H9 (cell line): Measurements from ENCODE around the gene DNAI7. TPM values are rescaled to one million over a fixed set of nuclear protein-coding genes. Genes with fewer than 3 reads are reported as not detected.

Source experiments
- DNase-seq: peaks from one replicate; pipeline ENCODE4 v3.0.0-alpha.2; 2017
- H2AFZ ChIP-seq: one replicate; pipeline ENCODE4 v1.6.1; 2013; ENCODE audit warnings: mild to moderate bottlenecking, low read length, control low read depth, moderate library complexity
- H2AK5ac ChIP-seq: 2 replicates; pipeline ENCODE4 v1.6.1; 2013; ENCODE audit warnings: low read length, control low read depth, mixed read lengths; ENCODE audit not compliant: insufficient read length
- H2BK120ac ChIP-seq: one replicate; pipeline ENCODE4 v1.6.1; 2013; ENCODE audit warnings: low read depth, mild to moderate bottlenecking, low read length, control low read depth, inconsistent platforms; ENCODE audit not compliant: poor library complexity, severe bottlenecking
- H2BK12ac ChIP-seq: 2 replicates; pipeline ENCODE4 v1.6.1; 2013; ENCODE audit warnings: low read length, control low read depth, mixed read lengths, low read depth; ENCODE audit not compliant: insufficient read length
- H2BK15ac ChIP-seq: 2 replicates; pipeline ENCODE4 v1.6.1; 2013; ENCODE audit warnings: low read depth, low read length, control low read depth
- H2BK20ac ChIP-seq: one replicate; pipeline ENCODE4 v1.6.1; 2013; ENCODE audit warnings: low read depth, mild to moderate bottlenecking, low read length, control low read depth, inconsistent platforms; ENCODE audit not compliant: poor library complexity, severe bottlenecking
- H2BK5ac ChIP-seq: 2 replicates; pipeline ENCODE4 v1.6.1; 2013; ENCODE audit warnings: low read length, control low read depth, mixed read lengths; ENCODE audit not compliant: insufficient read length
- H3K14ac ChIP-seq: 2 replicates; pipeline ENCODE4 v1.6.1; 2013; ENCODE audit warnings: low read length, control low read depth; ENCODE audit not compliant: insufficient read depth
- H3K18ac ChIP-seq: 2 replicates; pipeline ENCODE4 v1.6.1; 2013; ENCODE audit warnings: low read depth, mild to moderate bottlenecking, mixed read lengths, low read length, control low read depth; ENCODE audit not compliant: insufficient read length
- H3K23ac ChIP-seq: 2 replicates; pipeline ENCODE4 v1.6.1; 2013; ENCODE audit warnings: low read length, control low read depth, mixed read lengths, low read depth; ENCODE audit not compliant: insufficient read length
- H3K23me2 ChIP-seq: 2 replicates; pipeline ENCODE4 v1.6.1; 2013; ENCODE audit warnings: low read depth, mild to moderate bottlenecking, mixed read lengths, low read length, control low read depth; ENCODE audit not compliant: insufficient read length, poor library complexity, severe bottlenecking
- H3K27ac ChIP-seq: 2 replicates; pipeline ENCODE4 v1.5.1; 2013; ENCODE audit warnings: low read length, control low read depth, mixed read lengths, low read depth; ENCODE audit not compliant: insufficient read length
- H3K27me3 ChIP-seq: 2 replicates; pipeline ENCODE4 v1.6.1; 2013; ENCODE audit warnings: low read length, control low read depth, inconsistent platforms; ENCODE audit not compliant: insufficient read depth
- H3K4ac ChIP-seq: 2 replicates; pipeline ENCODE4 v1.6.1; 2013; ENCODE audit warnings: low read depth, mild to moderate bottlenecking, control low read depth, inconsistent platforms, low read length, moderate library complexity
- H3K4me1 ChIP-seq: 2 replicates; pipeline ENCODE4 v1.6.1; 2013; ENCODE audit warnings: low read length, control low read depth, inconsistent platforms; ENCODE audit not compliant: insufficient read depth
- H3K4me2 ChIP-seq: 2 replicates; pipeline ENCODE4 v1.6.1; 2013; ENCODE audit warnings: low read length, control low read depth, mixed read lengths; ENCODE audit not compliant: insufficient read length, insufficient read depth
- H3K56ac ChIP-seq: 2 replicates; pipeline ENCODE4 v1.6.1; 2013; ENCODE audit warnings: low read depth, mild to moderate bottlenecking, mixed read lengths, low read length, control low read depth; ENCODE audit not compliant: insufficient read length
- H3K79me1 ChIP-seq: 2 replicates; pipeline ENCODE4 v1.6.1; 2013; ENCODE audit warnings: low read depth, mild to moderate bottlenecking, moderate library complexity, low read length, control low read depth, inconsistent platforms; ENCODE audit not compliant: insufficient read depth, poor library complexity, severe bottlenecking
- H3K79me2 ChIP-seq: 2 replicates; pipeline ENCODE4 v1.6.1; 2013; ENCODE audit warnings: low read length, control low read depth, inconsistent platforms; ENCODE audit not compliant: insufficient read depth
- H3K9ac ChIP-seq: 2 replicates; pipeline ENCODE4 v1.6.1; 2013; ENCODE audit warnings: low read length, control low read depth, mixed read lengths; ENCODE audit not compliant: insufficient read length; ENCODE audit errors: extremely low read depth
- H3K9me3 ChIP-seq: one replicate; pipeline ENCODE4 v1.6.1; 2013; ENCODE audit warnings: low read depth, low read length, inconsistent platforms; ENCODE audit not compliant: control insufficient read depth
- H3T11ph ChIP-seq: one replicate; pipeline ENCODE4 v1.6.1; 2013; ENCODE audit warnings: mild to moderate bottlenecking, low read length, control low read depth, inconsistent platforms
- H4K20me1 ChIP-seq: one replicate; pipeline ENCODE4 v1.6.1; 2013; ENCODE audit not compliant: control insufficient read depth, insufficient read length, insufficient read depth
- H4K5ac ChIP-seq: 2 replicates; pipeline ENCODE4 v1.6.1; 2013; ENCODE audit warnings: low read depth, mild to moderate bottlenecking, mixed read lengths, low read length, control low read depth; ENCODE audit not compliant: insufficient read length
- H4K8ac ChIP-seq: replicated peaks from 2 replicates; pipeline ENCODE4 v1.6.1; 2013; ENCODE audit warnings: low read length, control low read depth, mixed read lengths, low read depth; ENCODE audit not compliant: insufficient read length
- H4K91ac ChIP-seq: 2 replicates; pipeline ENCODE4 v1.6.1; 2013; ENCODE audit warnings: low read depth, mild to moderate bottlenecking, moderate library complexity, mixed read lengths, low read length, control low read depth; ENCODE audit not compliant: insufficient read length
- H3K27ac Mint-ChIP-seq, 3 experiments: 2 replicates in 2 of 3; 3 replicates in 1 of 3; pipeline ENCODE4 v1.8.0; 2020 to 2021; ENCODE audit warnings: mixed read lengths in 3 of 3, mild to moderate bottlenecking in 1 of 3, moderate library complexity in 1 of 3
- H3K27me3 Mint-ChIP-seq: 2 replicates; pipeline ENCODE4 v1.8.0; 2021; ENCODE audit warnings: low read depth, mild to moderate bottlenecking, moderate library complexity, mixed read lengths
- H3K36me3 Mint-ChIP-seq, 3 experiments: 2 replicates in 2 of 3; 3 replicates in 1 of 3; pipeline ENCODE4 v1.8.0; 2020 to 2021; ENCODE audit warnings: low read depth in 3 of 3, mixed read lengths in 3 of 3; ENCODE audit not compliant: insufficient read depth in 1 of 3
- H3K4me1 Mint-ChIP-seq, 2 experiments: 2 replicates each; pipeline ENCODE4 v1.8.0; 2020; ENCODE audit warnings: mixed read lengths in 2 of 2
- H3K4me3 Mint-ChIP-seq, 2 experiments: 2 replicates in 1 of 2; 3 replicates in 1 of 2; pipeline ENCODE4 v1.8.0; 2020 to 2021; ENCODE audit warnings: mild to moderate bottlenecking in 2 of 2, mixed read lengths in 2 of 2, moderate library complexity in 1 of 2
- H3K9me3 Mint-ChIP-seq, 2 experiments: 2 replicates in 1 of 2; 3 replicates in 1 of 2; pipeline ENCODE4 v1.8.0; 2020; ENCODE audit warnings: mild to moderate bottlenecking in 2 of 2, mixed read lengths in 2 of 2, moderate library complexity in 1 of 2
- CTCF ChIP-seq: fragments of 200-600 bp; sonication (generic); conservative IDR thresholded peaks from 3 replicates; pipeline ENCODE4 v1.8.0; 2021; ENCODE audit warnings: antibody characterized with exemption, mild to moderate bottlenecking
- WGBS: extraction: QIAGEN DNeasy Blood & Tissue Kit; methylation state at CpG from one replicate; pipeline ENCODE4 v1.1.7; 2013; ENCODE audit warnings: missing lambda C conversion rate, low lambda C conversion rate, mixed read lengths; ENCODE audit not compliant: insufficient read length; ENCODE audit errors: extremely low coverage; 5-methylcytosine and 5-hydroxymethylcytosine counted together
- total RNA-seq: library from RNA; stranded (reverse); gene quantifications from 2 replicates; pipeline ENCODE4 v1.2.1, GENCODE V29; 2021

DNAI7 gene
- total RNA-seq, 1 experiment from 2014 or later = not detected

GRCh38 chr12:25084816-25085215 is 110.1 kb downstream of the DNAI7 start:
- Histone ChIP-seq H3T11ph (no peak overlapping the region), H3K23ac (no peak overlapping the region), H3K9ac (no peak overlapping the region), H3K27me3 (no peaks in the 10 kb centered on the region), H4K91ac (no peak overlapping the region), H3K4me1 (no peaks in the 10 kb centered on the region; the same call in 1 of the 2 replicates), H2BK12ac (no peak overlapping the region), H4K5ac (no peak overlapping the region), H2BK20ac (no peak overlapping the region), H2AK5ac (no peak overlapping the region), H2AFZ (no peak overlapping the region), H4K20me1 (no peaks in the 10 kb centered on the region), H3K27ac (no peak overlapping the region), H2BK5ac (no peak overlapping the region), H2BK120ac (no peak overlapping the region), H2BK15ac (no peak overlapping the region), H3K18ac (no peak overlapping the region), H3K9me3 (no peaks in the 10 kb centered on the region), H3K79me2 (no peaks in the 10 kb centered on the region), H3K23me2 (no peaks in the 10 kb centered on the region), H4K8ac (no peak overlapping the region), H3K4me2 (no peak overlapping the region), H3K14ac (no peak overlapping the region), H3K79me1 (no peaks in the 10 kb centered on the region), H3K4ac (no peak overlapping the region), H3K56ac (no peak overlapping the region)
- peak; percentile 68 for DNase-seq
- H3K9me3 Mint-ChIP-seq = no peaks in the 10 kb centered on the region
- no peaks in the 10 kb centered on the region for H3K36me3 Mint-ChIP-seq
- no peaks in the 10 kb centered on the region; the same call in 1 of the 2 replicates for H3K27me3 Mint-ChIP-seq
- H3K4me1 Mint-ChIP-seq = peaks cover 0 to 3% of the 10 kb centered on the region in 2 experiments; a peak in 1 of 4 replicates
- no peak overlapping the region for H3K4me3 Mint-ChIP-seq
- peak overlapping the region in 1 of 3 experiments; percentile 62; a peak in 1 of 7 replicates for H3K27ac Mint-ChIP-seq
- peak; percentile 41; the same call in 2 of the 3 replicates for TF ChIP-seq CTCF
- WGBS = no CpG with 5 or more reads among the region's 2 CpGs
